Activated naive CD4-positive, alpha-beta T cell treated with anti-CD3 and anti-CD28 coated beads, Interleukin-2, amount 50 U/mL, for 24 hours (primary cell): ENCODE results near the gene STAC.

Experiments
- H3K27ac Mint-ChIP-seq: one replicate; pipeline ENCODE4 v1.8.0; 2021; ENCODE audit warnings: mild to moderate bottlenecking, mixed read lengths
- H3K27me3 Mint-ChIP-seq: one replicate; pipeline ENCODE4 v1.8.0; 2021; ENCODE audit warnings: mixed read lengths
- H3K36me3 Mint-ChIP-seq: one replicate; pipeline ENCODE4 v1.8.0; 2021; ENCODE audit warnings: mixed read lengths
- H3K4me1 Mint-ChIP-seq: one replicate; pipeline ENCODE4 v1.8.0; 2021; ENCODE audit warnings: mixed read lengths
- H3K4me3 Mint-ChIP-seq: one replicate; pipeline ENCODE4 v1.8.0; 2021; ENCODE audit warnings: mild to moderate bottlenecking, mixed read lengths
- H3K9me3 Mint-ChIP-seq: one replicate; pipeline ENCODE4 v1.8.0; 2021; ENCODE audit warnings: mixed read lengths

Gene STAC

DNA sequence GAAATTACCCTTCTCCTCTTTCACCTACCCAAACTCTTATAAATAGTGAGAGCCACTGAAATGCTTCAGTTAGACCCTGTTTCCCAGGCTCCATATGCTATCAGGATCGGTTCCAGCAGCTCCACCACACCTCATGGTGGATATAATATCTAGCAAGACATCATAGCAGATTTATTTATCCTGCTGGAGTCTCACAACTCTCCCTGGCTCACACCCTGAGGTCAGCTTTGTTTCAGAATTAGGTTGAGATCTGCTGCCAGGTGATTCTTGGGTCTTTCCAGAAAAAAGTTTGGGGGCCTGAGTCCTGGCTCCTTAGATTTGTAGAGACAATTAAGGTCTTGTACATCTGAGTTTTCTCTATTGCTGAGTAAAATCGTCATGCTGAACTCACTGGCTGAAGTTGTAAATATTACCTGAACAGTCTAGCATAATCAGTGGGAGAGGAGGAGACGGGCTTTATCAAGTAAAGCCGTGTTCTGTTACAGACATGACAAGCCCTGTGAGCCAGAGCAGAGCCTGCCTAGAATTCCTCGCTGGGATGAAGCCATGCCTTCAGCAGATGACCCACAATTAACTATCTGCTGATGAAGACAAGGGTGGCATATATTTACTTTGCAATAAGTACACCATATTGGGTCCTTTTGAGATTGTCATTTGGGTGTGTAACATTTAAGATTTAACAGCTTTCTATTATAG is 131.6 kb downstream of the STAC start:
- Mint-ChIP-seq H3K4me3 (no peak overlapping the region), H3K36me3 (no peaks in the 10 kb centered on the region), H3K4me1 (no peaks in the 10 kb centered on the region), H3K9me3 (no peaks in the 10 kb centered on the region), H3K27me3 (no peaks in the 10 kb centered on the region), H3K27ac (no peak overlapping the region)

DNA sequence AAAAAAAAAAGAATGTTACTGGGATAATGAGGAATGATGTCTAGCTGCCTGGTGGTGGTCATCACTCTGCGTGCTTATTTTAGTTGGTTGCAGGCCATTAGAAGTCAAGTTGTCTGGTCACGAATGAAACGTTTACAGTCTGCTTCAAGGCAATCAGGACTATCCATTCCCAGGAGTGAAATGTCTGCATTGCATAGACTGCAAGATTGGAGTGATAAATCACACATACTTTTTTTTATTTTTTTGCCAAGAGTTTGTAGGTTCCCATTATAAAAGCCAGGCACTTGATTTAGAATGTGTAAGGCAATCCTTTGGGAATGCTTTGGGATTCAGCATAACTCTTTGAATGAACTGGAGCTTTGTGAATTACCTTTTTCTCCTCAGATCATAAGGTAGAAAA is 132.3 kb downstream of the STAC start:
- Mint-ChIP-seq H3K4me1 (no peaks in the 10 kb centered on the region), H3K36me3 (no peaks in the 10 kb centered on the region), H3K27ac (no peak overlapping the region), H3K9me3 (no peaks in the 10 kb centered on the region), H3K27me3 (no peaks in the 10 kb centered on the region), H3K4me3 (no peak overlapping the region)

DNA sequence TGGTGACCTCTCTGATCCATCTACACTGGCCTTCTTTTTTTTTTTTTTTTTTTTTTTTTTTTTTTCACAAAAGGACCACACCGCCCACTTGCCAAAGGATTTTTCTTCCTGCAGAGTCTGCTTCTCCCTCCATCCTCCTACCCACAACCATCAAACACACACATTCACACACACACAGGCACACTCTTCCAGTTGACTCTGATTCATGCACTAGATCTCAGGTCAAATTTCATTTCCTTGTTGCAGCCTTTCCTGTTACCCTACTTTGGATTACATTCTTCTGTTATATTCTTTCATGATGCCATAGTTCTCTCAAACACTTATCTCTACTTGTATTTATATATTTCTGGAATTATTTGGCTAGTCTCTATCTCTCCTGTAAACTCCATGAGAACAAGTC is 133.9 kb downstream of the STAC start:
- H3K4me3 Mint-ChIP-seq: no peak overlapping the region
- H3K36me3 Mint-ChIP-seq: no peaks in the 10 kb centered on the region
- no peaks in the 10 kb centered on the region for H3K4me1 Mint-ChIP-seq
- no peaks in the 10 kb centered on the region for H3K27me3 Mint-ChIP-seq
- H3K9me3 Mint-ChIP-seq: no peaks in the 10 kb centered on the region
- no peak overlapping the region for H3K27ac Mint-ChIP-seq

DNA sequence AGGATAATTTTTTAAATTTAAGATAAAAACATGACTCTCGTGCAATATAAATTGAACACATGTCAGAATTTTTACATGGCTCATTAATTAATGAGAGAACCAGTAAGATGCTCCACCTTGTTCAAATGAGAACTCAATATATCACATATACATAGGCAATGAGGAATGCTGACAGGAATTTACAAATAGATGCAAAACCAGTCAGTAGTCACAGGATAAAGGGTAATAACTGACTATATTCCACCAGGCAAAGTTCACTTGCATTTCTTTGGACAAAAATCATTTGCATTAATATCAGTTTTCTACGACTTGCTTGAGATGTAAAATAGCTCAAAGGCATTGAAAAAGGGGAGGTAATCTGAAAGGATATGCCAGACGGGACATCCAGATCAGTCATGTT is 139.4 kb downstream of the STAC start:
- H3K27ac Mint-ChIP-seq: no peak overlapping the region
- H3K9me3 Mint-ChIP-seq: no peaks in the 10 kb centered on the region
- H3K4me1 Mint-ChIP-seq: no peaks in the 10 kb centered on the region
- no peaks in the 10 kb centered on the region for H3K27me3 Mint-ChIP-seq
- no peaks in the 10 kb centered on the region for H3K36me3 Mint-ChIP-seq
- no peak overlapping the region for H3K4me3 Mint-ChIP-seq

DNA sequence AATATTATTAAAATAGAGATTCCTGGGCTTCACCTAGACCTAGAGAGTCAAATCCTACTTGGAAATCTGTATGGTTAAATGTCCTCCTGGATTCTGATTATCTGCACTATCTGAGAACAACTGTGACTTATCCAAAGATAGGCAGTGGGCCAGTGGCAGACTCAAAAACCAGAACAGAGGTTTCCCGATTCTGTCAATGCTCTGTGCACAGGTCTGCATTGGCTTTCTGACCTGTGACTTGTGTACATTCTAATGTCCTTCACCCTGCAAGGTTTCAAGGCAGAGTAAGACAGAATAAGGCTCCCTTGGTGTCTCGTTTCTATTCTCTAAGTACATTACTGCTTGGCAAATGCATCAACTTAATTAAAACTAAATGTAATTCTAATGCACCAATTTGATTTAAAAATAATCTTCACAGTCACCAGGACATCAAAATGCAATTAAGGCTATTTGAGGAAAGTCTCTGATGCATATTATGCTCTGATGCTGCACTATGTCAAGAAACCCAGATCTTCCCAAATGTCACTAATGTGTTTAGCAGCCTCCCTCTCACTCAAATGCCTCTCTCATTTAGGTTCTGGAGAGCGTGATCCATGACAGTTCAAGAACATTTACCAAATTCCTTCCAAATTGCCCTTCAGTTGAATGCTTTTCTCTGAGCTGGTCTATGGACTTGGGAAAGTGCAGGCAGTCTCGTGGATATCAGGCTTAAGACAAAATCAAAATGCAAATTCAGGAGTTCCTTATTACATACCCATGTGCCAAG is 140.1 kb downstream of the STAC start:
- Mint-ChIP-seq H3K4me1 (no peaks in the 10 kb centered on the region), H3K9me3 (no peaks in the 10 kb centered on the region), H3K27ac (no peak overlapping the region), H3K27me3 (no peaks in the 10 kb centered on the region), H3K36me3 (no peaks in the 10 kb centered on the region), H3K4me3 (no peak overlapping the region)

DNA sequence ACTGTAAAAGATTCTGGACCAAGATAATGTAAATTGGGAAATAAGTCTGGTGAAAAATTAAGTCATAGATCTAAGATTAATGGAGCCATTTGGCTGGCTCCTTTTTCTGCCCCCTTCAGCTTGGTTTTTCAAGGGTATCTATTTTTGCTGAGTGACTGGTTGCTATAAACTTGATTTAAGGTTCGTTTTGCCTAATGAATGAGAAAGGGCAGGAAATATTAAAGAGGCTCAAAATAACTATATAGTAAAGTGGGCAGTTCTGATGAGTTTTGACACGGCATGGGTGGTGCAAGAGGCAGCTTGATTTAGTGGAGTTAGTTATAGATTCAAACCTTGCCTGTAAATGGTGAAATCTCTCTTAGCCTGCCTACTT is 140.7 kb downstream of the STAC start:
- Mint-ChIP-seq H3K4me1 (no peaks in the 10 kb centered on the region), H3K4me3 (no peak overlapping the region), H3K27me3 (no peaks in the 10 kb centered on the region), H3K9me3 (no peaks in the 10 kb centered on the region), H3K36me3 (no peaks in the 10 kb centered on the region), H3K27ac (no peak overlapping the region)

DNA sequence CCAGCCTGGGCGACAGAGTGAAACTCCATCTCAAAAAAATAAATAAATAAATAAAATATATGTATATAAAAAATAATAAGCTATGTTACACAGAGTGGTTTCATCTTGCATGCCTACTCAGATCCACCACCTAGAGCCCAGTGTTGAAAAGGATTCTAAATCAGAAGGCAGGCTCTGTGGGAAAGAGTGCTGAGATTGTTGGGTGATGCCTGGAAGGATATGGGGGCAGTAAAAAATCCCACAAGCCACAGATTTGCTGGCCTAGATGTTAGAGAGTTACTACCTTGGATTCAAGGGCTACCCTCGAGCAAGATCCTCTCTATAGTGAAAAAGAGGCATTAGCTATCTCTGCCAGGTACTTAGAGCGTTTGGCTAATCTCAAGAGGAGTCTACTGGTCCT is 144.3 kb downstream of the STAC start:
- Mint-ChIP-seq H3K27me3 (no peaks in the 10 kb centered on the region), H3K9me3 (no peaks in the 10 kb centered on the region), H3K4me1 (no peaks in the 10 kb centered on the region), H3K27ac (no peak overlapping the region), H3K4me3 (no peak overlapping the region), H3K36me3 (no peaks in the 10 kb centered on the region)

DNA sequence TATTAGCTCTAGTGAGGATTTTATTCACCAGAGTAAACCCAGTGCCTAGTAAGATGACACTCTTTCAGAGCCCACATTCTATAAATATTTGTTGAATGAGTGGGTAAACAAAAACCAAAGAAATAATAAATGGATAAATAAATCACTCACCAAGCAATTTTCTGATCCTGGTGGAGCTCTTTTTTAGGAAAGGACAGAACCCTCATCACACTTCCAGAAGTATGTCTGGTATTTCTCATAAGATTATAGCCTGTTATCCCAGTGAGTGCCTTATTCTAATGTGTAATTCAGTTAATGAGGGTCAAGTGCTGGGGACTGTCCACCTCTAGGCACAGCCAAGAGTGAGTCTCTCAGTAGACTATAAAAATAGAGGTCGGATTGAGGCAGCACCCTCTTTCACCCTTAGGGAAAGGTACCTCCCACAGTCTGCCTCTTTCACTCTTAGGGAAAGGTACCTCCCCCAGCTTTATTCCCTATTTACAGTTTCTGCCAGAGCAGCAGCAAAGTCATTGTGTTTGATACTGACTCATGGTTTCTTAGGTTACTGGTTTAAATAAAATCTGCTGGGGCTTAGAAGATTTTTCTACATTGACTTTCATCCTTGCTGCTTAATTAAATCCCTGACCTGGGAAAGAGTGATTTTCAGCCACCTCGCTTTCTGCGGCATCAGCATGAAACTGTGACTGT is 145.0 kb downstream of the STAC start:
- no peak overlapping the region for H3K27ac Mint-ChIP-seq

DNA sequence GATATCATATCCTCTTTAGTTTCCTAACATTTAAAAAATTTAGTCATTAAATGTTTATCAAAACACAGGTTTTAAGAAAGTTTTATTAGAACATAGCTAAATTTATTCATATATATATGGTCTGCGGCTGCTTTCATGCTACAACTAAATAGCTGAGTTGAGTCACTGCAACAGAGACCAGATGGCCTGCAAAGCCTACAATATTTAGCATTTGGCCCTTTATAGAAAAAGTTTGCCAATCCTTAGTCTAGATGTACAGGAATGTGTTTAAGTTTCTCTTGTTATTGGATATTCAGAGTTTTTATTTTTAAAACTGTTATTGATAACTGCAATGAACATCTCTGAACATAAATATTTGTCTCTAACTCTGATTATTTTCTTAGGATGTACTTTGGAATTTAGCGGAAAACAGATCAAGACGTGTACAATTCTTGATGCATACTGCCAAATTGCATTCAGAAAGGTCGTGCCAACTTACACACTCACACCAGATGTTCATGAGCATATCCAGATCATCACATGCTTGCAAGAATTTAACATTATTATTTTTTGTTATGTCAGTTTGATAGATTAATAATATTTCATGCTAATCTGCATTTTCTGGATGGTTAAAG is 157.9 kb downstream of the STAC start:
- Mint-ChIP-seq H3K4me3 (no peak overlapping the region), H3K4me1 (no peaks in the 10 kb centered on the region), H3K9me3 (no peaks in the 10 kb centered on the region), H3K27ac (no peak overlapping the region), H3K36me3 (no peaks in the 10 kb centered on the region), H3K27me3 (peaks cover 1% of the 10 kb centered on the region)

More for the DNA sequence above, 145.0 kb downstream of the STAC start:
- Mint-ChIP-seq H3K4me3 (no peak overlapping the region), H3K27me3 (no peaks in the 10 kb centered on the region), H3K4me1 (no peaks in the 10 kb centered on the region), H3K9me3 (no peaks in the 10 kb centered on the region), H3K36me3 (no peaks in the 10 kb centered on the region)

DNA sequence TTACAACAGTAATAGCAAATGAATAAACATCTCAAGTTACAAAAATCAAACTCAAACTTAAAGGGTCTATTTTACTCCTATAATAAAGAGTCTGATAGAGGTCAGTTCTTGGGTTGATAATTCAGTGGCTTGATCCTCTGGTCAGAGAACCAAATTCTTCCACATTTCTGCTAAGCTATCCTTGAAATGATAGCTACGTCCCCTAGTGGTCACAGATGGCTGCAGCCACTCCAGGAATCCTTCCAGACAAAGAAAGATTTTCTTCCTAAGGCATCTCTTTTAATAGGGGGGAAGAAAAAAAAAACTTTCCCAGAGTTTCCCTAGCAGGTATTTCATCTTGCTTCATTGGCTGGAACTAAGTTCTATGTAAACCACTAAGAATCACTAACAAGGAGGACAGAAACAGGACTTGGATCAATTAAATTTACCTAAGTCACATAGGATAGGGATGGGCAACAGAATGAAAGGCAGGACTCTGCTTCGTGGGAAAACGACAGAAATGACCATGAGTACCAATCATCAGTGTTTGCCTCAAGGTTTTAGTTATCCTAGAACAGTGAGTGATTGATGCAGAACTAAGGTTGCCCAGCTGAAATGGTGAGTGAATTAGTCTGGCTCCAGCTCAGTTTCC is 160.7 kb downstream of the STAC start:
- no peaks in the 10 kb centered on the region for H3K9me3 Mint-ChIP-seq
- H3K27me3 Mint-ChIP-seq: no peaks in the 10 kb centered on the region
- no peaks in the 10 kb centered on the region for H3K36me3 Mint-ChIP-seq
- no peak overlapping the region for H3K27ac Mint-ChIP-seq
- H3K4me3 Mint-ChIP-seq: no peak overlapping the region
- H3K4me1 Mint-ChIP-seq: no peaks in the 10 kb centered on the region

DNA sequence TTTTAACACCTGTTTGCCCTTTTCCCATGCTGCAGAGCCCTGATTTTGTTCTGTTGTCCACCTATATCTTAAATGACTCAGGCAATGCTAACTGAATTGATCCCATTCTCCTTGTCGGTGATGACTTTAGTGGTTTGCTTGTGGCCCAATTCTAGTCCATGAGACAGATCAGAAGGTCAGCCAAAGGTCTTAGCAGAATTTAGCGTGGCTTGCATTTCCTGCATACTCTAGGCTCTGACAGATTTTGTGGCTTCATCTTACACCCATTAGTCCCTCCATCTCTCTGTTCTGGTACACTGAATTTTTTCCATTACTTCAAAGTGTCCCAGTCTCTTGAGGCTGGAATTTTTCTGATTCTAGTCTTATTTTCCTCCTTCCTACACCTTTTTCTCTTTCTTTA is 161.9 kb downstream of the STAC start:
- H3K4me1 Mint-ChIP-seq: no peaks in the 10 kb centered on the region
- no peaks in the 10 kb centered on the region for H3K27me3 Mint-ChIP-seq
- H3K9me3 Mint-ChIP-seq: no peaks in the 10 kb centered on the region
- H3K4me3 Mint-ChIP-seq: no peak overlapping the region
- H3K36me3 Mint-ChIP-seq: no peaks in the 10 kb centered on the region
- no peak overlapping the region for H3K27ac Mint-ChIP-seq

DNA sequence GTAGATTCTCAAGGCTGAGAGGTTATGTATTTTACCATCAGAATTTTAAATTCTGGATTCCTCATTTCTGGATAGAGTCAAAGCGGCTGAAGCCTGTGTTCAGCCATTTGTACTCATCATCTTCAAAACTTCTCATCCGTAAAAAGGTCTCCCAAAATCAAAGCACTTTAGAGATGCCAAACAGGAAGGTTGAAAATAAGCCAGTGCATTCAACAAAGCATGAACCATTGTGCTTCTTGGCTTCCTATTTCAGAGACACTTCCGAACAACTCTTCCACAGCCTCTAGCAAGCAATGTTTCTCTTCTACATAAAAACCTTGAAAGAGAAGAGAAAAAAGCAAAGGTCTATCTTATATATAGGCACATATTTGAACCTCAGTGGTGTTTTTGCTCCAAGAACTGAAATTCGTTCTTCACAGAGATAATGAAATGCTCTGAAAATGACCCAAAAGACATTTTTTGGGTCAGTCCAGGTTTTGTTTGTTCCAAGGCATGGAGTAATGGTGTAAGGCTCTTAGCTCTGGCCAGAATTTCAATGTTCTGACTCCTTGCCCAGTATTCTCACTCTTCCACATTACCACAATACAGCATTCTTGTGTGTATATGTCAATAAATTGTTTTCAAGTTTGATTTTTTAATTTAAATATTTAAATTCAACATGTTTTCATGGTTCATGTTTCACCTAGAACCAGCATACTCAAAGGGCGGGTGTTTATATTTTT is 163.1 kb downstream of the STAC start:
- H3K9me3 Mint-ChIP-seq: no peaks in the 10 kb centered on the region
- no peak overlapping the region for H3K27ac Mint-ChIP-seq
- no peaks in the 10 kb centered on the region for H3K36me3 Mint-ChIP-seq
- no peaks in the 10 kb centered on the region for H3K27me3 Mint-ChIP-seq
- H3K4me1 Mint-ChIP-seq: no peaks in the 10 kb centered on the region
- no peak overlapping the region for H3K4me3 Mint-ChIP-seq

DNA sequence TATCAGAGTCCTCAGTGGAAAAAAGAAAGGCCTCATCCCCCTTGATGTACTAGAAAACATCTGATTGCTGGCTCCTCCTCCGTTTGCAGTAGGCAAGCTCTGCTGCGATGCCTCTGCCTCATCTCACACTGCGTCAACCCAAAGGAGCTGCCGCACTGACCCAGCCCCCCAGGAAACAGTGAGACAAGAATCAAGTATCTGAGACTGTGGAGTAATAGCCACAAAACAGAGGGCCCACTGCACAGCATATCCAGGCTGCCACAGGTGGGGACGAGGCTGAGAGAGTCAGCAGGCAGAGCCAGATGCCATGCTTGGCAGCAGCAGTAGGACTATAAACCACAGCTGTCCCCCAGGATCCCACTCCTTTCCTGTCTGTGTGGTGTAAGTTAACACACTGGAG is 165.9 kb downstream of the STAC start:
- no peaks in the 10 kb centered on the region for H3K36me3 Mint-ChIP-seq
- no peak overlapping the region for H3K4me3 Mint-ChIP-seq
- no peaks in the 10 kb centered on the region for H3K9me3 Mint-ChIP-seq
- no peaks in the 10 kb centered on the region for H3K27me3 Mint-ChIP-seq
- no peak overlapping the region for H3K27ac Mint-ChIP-seq
- H3K4me1 Mint-ChIP-seq: no peaks in the 10 kb centered on the region

DNA sequence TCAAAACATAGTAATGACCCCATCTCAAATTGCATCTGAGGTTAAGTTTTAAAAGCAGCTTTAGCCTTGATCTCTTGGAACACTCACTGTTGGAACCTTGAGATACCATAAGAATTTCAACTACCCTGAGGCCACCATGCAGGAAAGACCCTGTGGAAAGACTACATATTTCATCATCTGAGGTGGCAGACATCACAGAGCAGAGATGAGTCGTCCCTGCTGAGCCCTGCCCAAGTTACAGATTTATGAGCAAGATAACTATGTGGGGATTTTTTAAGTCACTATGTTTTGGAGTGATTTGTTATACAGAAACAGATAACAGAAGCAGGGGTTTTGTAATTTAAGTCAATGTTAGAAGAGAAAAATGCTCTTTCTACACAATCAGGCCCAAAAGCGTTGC is 168.4 kb downstream of the STAC start:
- no peak overlapping the region for H3K27ac Mint-ChIP-seq
- no peak overlapping the region for H3K4me3 Mint-ChIP-seq
- H3K27me3 Mint-ChIP-seq: no peaks in the 10 kb centered on the region

DNA sequence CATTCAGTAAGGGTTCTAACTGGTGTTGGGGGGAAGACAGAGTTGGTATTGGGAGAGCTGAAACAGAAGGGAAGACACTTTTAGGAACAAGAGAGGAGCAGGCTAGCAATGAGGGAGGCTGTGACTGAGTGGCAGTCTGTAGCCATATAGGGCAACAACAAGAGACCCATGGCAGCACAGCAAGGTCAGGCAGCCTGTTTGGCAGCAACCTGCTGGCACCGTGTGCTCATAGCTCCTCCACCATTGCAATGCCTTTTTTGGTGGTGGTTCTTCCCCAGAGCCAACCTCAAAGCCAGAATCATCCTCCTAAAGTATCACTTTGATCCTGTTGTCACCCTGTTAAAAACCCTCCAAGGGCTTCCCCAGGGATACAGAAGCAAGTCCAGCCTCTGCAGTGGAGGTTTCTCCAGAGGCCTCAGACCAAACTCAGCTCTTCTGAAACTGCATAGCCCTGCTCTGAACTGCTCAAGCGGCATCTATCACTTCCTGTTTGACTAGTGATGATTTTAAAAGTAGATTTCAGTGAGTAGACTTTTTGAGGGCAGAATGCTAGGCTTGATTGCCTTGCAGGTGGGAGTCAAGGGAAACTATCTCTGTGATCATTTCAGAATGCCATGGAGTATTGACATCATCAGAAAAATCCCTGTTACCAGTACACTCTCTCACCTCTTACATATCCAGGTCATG is 176.9 kb downstream of the STAC start:
- H3K36me3 Mint-ChIP-seq: no peaks in the 10 kb centered on the region
- no peaks in the 10 kb centered on the region for H3K4me1 Mint-ChIP-seq
- H3K4me3 Mint-ChIP-seq: no peak overlapping the region
- H3K27me3 Mint-ChIP-seq: peaks cover 6% of the 10 kb centered on the region
- H3K9me3 Mint-ChIP-seq: no peaks in the 10 kb centered on the region
- no peak overlapping the region for H3K27ac Mint-ChIP-seq

More for the DNA sequence above, 168.4 kb downstream of the STAC start:
- no peaks in the 10 kb centered on the region for H3K9me3 Mint-ChIP-seq
- H3K36me3 Mint-ChIP-seq: no peaks in the 10 kb centered on the region
- no peaks in the 10 kb centered on the region for H3K4me1 Mint-ChIP-seq
